SU-DHL-6 (cell line): ENCODE measurements around the gene ACTN1.

Experiments used
- H2AFZ ChIP-seq: fragments of 200-600 bp; sonication (generic); 2 replicates; pipeline ENCODE4 v1.6.1; 2014; ENCODE audit warnings: low read depth, mild to moderate bottlenecking, moderate library complexity, mixed read lengths, antibody characterized with exemption, low read length; ENCODE audit not compliant: severe bottlenecking
- H3F3A ChIP-seq: fragments of 200-600 bp; shearing (Covaris generic); 2 replicates; pipeline ENCODE4 v1.6.0; 2016; ENCODE audit warnings: antibody characterized with exemption, mild to moderate bottlenecking; ENCODE audit not compliant: insufficient read depth
- H3K27ac ChIP-seq: fragments of 200-600 bp; sonication (generic); 2 replicates; pipeline ENCODE4 v1.5.1; 2016; ENCODE audit warnings: low read depth, mild to moderate bottlenecking, low read length, moderate library complexity, mixed read lengths
- H3K27me3 ChIP-seq: fragments of 200-600 bp; sonication (generic), shearing (Covaris generic); 2 replicates; pipeline ENCODE4 v1.6.0; 2014; ENCODE audit warnings: mild to moderate bottlenecking, low read length
- H3K36me3 ChIP-seq: fragments of 200-600 bp; sonication (generic); 2 replicates; pipeline ENCODE4 v1.6.1; 2014; ENCODE audit warnings: mild to moderate bottlenecking, low read length, mixed read lengths
- H3K4me2 ChIP-seq: fragments of 300-600, 200-600 bp; shearing (Covaris generic), sonication (generic); 2 replicates; pipeline ENCODE4 v1.6.0; 2014; ENCODE audit warnings: low read length, low read depth, mild to moderate bottlenecking; ENCODE audit not compliant: poor library complexity, severe bottlenecking
- H3K4me3 ChIP-seq: fragments of 200-600 bp; sonication (generic); 2 replicates; pipeline ENCODE4 v1.5.1; 2014; ENCODE audit warnings: antibody characterized with exemption, low read length, mild to moderate bottlenecking, mixed read lengths; ENCODE audit not compliant: insufficient read depth, poor library complexity, severe bottlenecking
- H3K79me2 ChIP-seq: fragments of 200-600 bp; sonication (generic); 2 replicates; pipeline ENCODE4 v1.6.1; 2014; ENCODE audit warnings: mild to moderate bottlenecking, low read length, moderate library complexity; ENCODE audit not compliant: insufficient read depth
- H3K9ac ChIP-seq: fragments of 200-600 bp; sonication (generic); 2 replicates; pipeline ENCODE4 v1.7.0; 2014; ENCODE audit warnings: mild to moderate bottlenecking, low read length
- H3K9me2 ChIP-seq: fragments of 200-600 bp; sonication (generic); replicated peaks from 2 replicates; pipeline ENCODE4 v1.6.1; 2014; ENCODE audit warnings: low read length; ENCODE audit not compliant: insufficient read depth
- H3K9me3 ChIP-seq: fragments of 200-600 bp; sonication (generic); 2 replicates; pipeline ENCODE4 v1.6.1; 2014; ENCODE audit warnings: low read length, mixed read lengths; ENCODE audit not compliant: insufficient read depth
- H4K20me1 ChIP-seq: fragments of 200-600 bp; sonication (generic); 2 replicates; pipeline ENCODE4 v1.6.1; 2014; ENCODE audit warnings: low read depth, mild to moderate bottlenecking, antibody characterized with exemption, low read length, moderate library complexity, mixed read lengths
- EZH2phosphoT487 ChIP-seq: fragments of 200-600 bp; sonication (generic), shearing (Covaris generic); conservative IDR thresholded peaks from 2 replicates; pipeline ENCODE4 v1.6.1; 2018; ENCODE audit warnings: mild to moderate bottlenecking, antibody characterized with exemption, low read length, moderate library complexity, mixed read lengths
- TF ChIP-seq, protein P1 (sequence below): fragments of 200-600 bp; sonication (generic); IDR thresholded peaks from one replicate; pipeline ENCODE4 v1.5.1; 2017; ENCODE audit warnings: antibody characterized with exemption, mild to moderate bottlenecking, low read length, moderate library complexity; ENCODE audit not compliant: insufficient read depth, poor library complexity, severe bottlenecking

Gene ACTN1

GRCh38 chr14:68877993-68878575, 101.0 kb downstream of the ACTN1 start:
- H3K9me3 ChIP-seq = no peaks in the 10 kb centered on the region
- H3K9me2 ChIP-seq = no peaks in the 10 kb centered on the region
- H3K9ac ChIP-seq = no peak overlapping the region
- H3K36me3 ChIP-seq = no peaks in the 10 kb centered on the region
- H3K27me3 ChIP-seq = no peaks in the 10 kb centered on the region
- H2AFZ ChIP-seq = no peak overlapping the region
- H3K4me3 ChIP-seq = no peak overlapping the region
- TF ChIP-seq, protein P1, sequence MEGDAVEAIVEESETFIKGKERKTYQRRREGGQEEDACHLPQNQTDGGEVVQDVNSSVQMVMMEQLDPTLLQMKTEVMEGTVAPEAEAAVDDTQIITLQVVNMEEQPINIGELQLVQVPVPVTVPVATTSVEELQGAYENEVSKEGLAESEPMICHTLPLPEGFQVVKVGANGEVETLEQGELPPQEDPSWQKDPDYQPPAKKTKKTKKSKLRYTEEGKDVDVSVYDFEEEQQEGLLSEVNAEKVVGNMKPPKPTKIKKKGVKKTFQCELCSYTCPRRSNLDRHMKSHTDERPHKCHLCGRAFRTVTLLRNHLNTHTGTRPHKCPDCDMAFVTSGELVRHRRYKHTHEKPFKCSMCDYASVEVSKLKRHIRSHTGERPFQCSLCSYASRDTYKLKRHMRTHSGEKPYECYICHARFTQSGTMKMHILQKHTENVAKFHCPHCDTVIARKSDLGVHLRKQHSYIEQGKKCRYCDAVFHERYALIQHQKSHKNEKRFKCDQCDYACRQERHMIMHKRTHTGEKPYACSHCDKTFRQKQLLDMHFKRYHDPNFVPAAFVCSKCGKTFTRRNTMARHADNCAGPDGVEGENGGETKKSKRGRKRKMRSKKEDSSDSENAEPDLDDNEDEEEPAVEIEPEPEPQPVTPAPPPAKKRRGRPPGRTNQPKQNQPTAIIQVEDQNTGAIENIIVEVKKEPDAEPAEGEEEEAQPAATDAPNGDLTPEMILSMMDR = no peak
- no peak for TF ChIP-seq EZH2phosphoT487
- H4K20me1 ChIP-seq = no peaks in the 10 kb centered on the region
- no peak overlapping the region for H3K4me2 ChIP-seq
- no peaks in the 10 kb centered on the region for H3F3A ChIP-seq
- no peak overlapping the region for H3K27ac ChIP-seq
- H3K79me2 ChIP-seq = no peaks in the 10 kb centered on the region

DNA sequence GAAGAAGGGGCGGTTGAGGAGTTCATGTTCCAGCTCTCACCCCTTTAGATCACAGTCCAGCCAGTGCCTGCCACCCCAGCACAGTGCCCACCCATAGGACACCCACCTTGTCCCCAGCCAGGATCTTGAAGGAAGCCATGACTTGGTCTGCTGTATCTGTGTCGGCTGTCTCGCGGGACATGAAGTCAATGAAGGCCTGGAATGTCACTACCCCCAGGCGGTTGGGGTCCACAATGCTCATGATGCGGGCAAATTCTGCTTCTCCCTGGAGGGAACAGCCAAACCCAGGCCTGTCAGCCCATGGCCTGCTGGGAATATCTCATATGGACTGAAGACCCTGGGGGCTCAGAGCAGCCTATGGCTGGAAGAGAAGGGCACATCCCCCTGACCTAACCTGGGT, 102.1 kb downstream of the ACTN1 start:
- Histone ChIP-seq H3F3A (no peaks in the 10 kb centered on the region), H3K4me3 (no peak overlapping the region), H3K9me3 (no peaks in the 10 kb centered on the region), H2AFZ (no peak overlapping the region), H4K20me1 (no peaks in the 10 kb centered on the region), H3K4me2 (no peak overlapping the region), H3K79me2 (no peaks in the 10 kb centered on the region), H3K9ac (no peak overlapping the region), H3K27ac (no peak overlapping the region), H3K27me3 (no peaks in the 10 kb centered on the region), H3K36me3 (no peaks in the 10 kb centered on the region), H3K9me2 (no peaks in the 10 kb centered on the region)
- TF ChIP-seq, protein P1 = no peak
- no peak for TF ChIP-seq EZH2phosphoT487

DNA sequence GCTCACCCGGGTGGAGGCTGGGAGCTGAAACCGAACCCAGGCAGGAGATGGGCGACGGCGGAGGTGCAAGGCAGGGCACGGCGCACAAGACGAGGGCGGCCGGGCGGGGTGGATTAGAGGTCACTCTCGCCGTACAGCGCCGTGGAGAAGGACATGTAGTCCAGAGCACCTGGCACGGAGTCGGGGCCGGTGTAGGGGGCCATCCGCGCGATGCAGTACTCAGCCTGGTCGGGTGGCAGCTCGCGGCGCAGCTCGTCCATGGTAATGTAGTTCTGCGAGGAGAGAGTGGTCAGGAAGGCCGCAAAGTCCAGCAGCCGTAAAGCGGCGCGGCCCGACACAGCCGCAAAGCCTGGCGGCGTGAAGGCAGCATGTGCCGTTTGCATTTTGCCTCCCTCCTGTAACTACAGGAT, 104.4 kb downstream of the ACTN1 start:
- H3K36me3 ChIP-seq = no peaks in the 10 kb centered on the region
- TF ChIP-seq, protein P1 = no peak
- TF ChIP-seq EZH2phosphoT487 = no peak
- H3K27ac ChIP-seq = no peak overlapping the region
- H3K9ac ChIP-seq = no peak overlapping the region
- no peaks in the 10 kb centered on the region for H3K9me2 ChIP-seq
- H4K20me1 ChIP-seq = no peaks in the 10 kb centered on the region
- no peaks in the 10 kb centered on the region for H3K27me3 ChIP-seq
- no peak overlapping the region for H2AFZ ChIP-seq
- no peak overlapping the region for H3K4me2 ChIP-seq
- no peaks in the 10 kb centered on the region for H3F3A ChIP-seq
- no peaks in the 10 kb centered on the region for H3K79me2 ChIP-seq
- H3K4me3 ChIP-seq = no peak overlapping the region
- no peaks in the 10 kb centered on the region for H3K9me3 ChIP-seq
